Measurements from ENCODE around the gene HSPA5.
"Not testable (repeated sequence)": the region's sequence is repeated elsewhere in the genome, so short reads cannot be mapped to it uniquely, and the experiment has no call there.

The HSPA5 gene

GRCh38 chr9:125271081-125271480 lies 29.9 kb upstream of the HSPA5 start:
- H3K36me3 ChIP-seq (ENCODE audit: insufficient read depth, insufficient read length, low read length): peaks cover 15% of the 10 kb centered on the region
- H3K9me3 ChIP-seq (ENCODE audit: insufficient read depth, low read length): no peaks in the 10 kb centered on the region
- H3K9ac ChIP-seq (ENCODE audit: insufficient read length, low read depth): no peak overlapping the region
- H3K4me3 ChIP-seq (ENCODE audit: insufficient read length, low read depth): no peak overlapping the region
- DNase-seq (ENCODE audit: low read depth, low spot score): no peak
- H3K27me3 ChIP-seq (ENCODE audit: insufficient read depth, insufficient read length): no peaks in the 10 kb centered on the region
- TF ChIP-seq ZNF274 (IDR thresholded peaks at IDR 0.05; ENCODE audit: low read depth, low read length): no peak
- TF ChIP-seq SUZ12 (IDR thresholded peaks at IDR 0.05; ENCODE audit: extremely low read depth, insufficient read depth, insufficient read length): no peak
- no peak for TF ChIP-seq YY1 (IDR thresholded peaks at IDR 0.05; ENCODE audit: insufficient read depth, insufficient read length)
- H3K4me1 ChIP-seq (ENCODE audit: insufficient read depth, insufficient read length): no peaks in the 10 kb centered on the region

DNA sequence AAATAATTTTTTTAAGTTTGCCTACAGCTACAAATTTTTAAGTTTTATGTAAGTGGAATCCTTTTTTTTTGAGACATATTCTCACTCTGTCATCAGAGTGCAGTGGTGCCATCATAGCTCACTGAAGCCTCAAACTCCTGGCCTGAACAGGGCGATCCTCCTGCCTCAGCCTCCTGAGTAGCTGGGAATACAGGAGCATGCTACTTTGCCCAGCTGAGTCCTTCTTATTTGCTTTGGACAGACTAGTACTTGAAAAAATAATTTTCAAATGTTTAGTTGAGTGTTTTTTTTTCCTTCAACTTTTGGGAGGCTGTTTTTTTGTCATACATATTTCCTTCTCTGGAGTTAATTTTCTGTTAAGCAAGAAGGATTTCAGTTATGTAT lies 27.9 kb upstream of the HSPA5 start:
- TF ChIP-seq YY1 (IDR thresholded peaks at IDR 0.05; ENCODE audit: insufficient read depth, insufficient read length) (no peak), SUZ12 (IDR thresholded peaks at IDR 0.05; ENCODE audit: extremely low read depth, insufficient read depth, insufficient read length) (no peak), ZNF274 (IDR thresholded peaks at IDR 0.05; ENCODE audit: low read depth, low read length) (no peak)
- H3K9ac ChIP-seq (ENCODE audit: insufficient read length, low read depth): no peak overlapping the region

DNA sequence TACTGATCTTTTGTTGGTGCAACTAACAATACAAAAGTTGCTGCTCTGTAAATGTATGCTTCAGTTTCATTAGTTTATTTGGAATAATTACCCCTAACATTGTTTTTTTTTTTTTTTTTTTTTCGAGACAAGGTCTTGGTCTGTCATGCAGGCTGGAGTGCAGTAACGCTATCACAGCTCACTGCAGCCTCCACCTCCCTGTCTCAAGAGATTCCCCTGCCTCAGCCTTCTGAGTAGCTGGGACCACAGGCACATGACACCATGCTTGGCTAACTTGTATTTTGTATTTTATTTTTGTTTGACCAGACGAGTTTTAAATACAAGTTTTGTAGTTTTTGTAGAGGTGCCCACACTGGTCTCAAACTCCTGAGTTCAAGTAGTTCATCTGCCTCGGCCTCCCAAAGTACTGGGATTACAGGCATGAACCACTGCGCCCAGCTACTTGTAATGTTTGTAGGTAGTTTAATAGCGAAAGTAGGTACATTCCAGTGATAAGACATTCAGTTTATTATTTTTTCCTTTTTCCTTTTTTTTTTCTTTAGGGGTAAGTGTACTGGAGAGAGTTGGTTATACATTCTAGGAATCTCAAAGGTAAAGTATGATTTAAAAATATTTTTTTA lies 27.4 kb upstream of the HSPA5 start:
- Histone ChIP-seq H3K9me3 (ENCODE audit: insufficient read depth, low read length) (no peaks in the 10 kb centered on the region), H3K4me3 (ENCODE audit: insufficient read length, low read depth) (no peak overlapping the region), H3K9ac (ENCODE audit: insufficient read length, low read depth) (no peak overlapping the region), H3K4me1 (ENCODE audit: insufficient read depth, insufficient read length) (no peaks in the 10 kb centered on the region), H3K27me3 (ENCODE audit: insufficient read depth, insufficient read length) (no peaks in the 10 kb centered on the region), H3K36me3 (ENCODE audit: insufficient read depth, insufficient read length, low read length) (peaks cover 27% of the 10 kb centered on the region)
- TF ChIP-seq YY1 (IDR thresholded peaks at IDR 0.05; ENCODE audit: insufficient read depth, insufficient read length): no peak
- no peak for TF ChIP-seq ZNF274 (IDR thresholded peaks at IDR 0.05; ENCODE audit: low read depth, low read length)
- TF ChIP-seq SUZ12 (IDR thresholded peaks at IDR 0.05; ENCODE audit: extremely low read depth, insufficient read depth, insufficient read length): no peak
- no peak for DNase-seq (ENCODE audit: low read depth, low spot score)

More for the DNA sequence above, 27.9 kb upstream of the HSPA5 start:
- H3K4me3 ChIP-seq (ENCODE audit: insufficient read length, low read depth): no peak overlapping the region
- peaks cover 23% of the 10 kb centered on the region for H3K36me3 ChIP-seq (ENCODE audit: insufficient read depth, insufficient read length, low read length)
- DNase-seq (ENCODE audit: low read depth, low spot score): no peak
- H3K9me3 ChIP-seq (ENCODE audit: insufficient read depth, low read length): no peaks in the 10 kb centered on the region
- no peaks in the 10 kb centered on the region for H3K27me3 ChIP-seq (ENCODE audit: insufficient read depth, insufficient read length)
- no peaks in the 10 kb centered on the region for H3K4me1 ChIP-seq (ENCODE audit: insufficient read depth, insufficient read length)

DNA sequence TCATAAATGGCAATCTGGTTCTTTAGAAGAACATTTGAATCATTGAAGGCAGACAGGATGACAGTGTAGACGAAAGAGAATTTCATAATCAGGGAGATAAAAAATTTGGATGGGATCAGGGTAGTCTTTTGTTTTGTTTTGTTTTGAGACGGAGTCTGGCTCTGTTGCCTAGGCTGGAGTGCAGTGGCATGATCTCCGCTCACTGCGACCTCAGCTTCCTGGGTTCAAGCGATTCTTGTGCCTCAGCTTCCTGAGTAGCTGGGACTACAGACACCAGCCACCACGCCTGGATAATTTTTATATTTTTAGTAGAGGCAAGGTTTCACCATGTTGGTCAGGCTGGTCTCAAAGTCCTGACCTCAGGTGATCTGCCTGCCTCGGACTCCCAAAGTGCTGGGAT lies 22.9 kb upstream of the HSPA5 start:
- H3K36me3 ChIP-seq (ENCODE audit: insufficient read depth, insufficient read length, low read length): peaks cover 25% of the 10 kb centered on the region
- H3K4me1 ChIP-seq (ENCODE audit: insufficient read depth, insufficient read length); H3K4me3 ChIP-seq (ENCODE audit: insufficient read length, low read depth); H3K9ac ChIP-seq (ENCODE audit: insufficient read length, low read depth); H3K27me3 ChIP-seq (ENCODE audit: insufficient read depth, insufficient read length); H3K9me3 ChIP-seq (ENCODE audit: insufficient read depth, low read length); DNase-seq (ENCODE audit: low read depth, low spot score): not testable (repeated sequence)

- no peaks in the 10 kb centered on the region for H3K27me3 ChIP-seq (ENCODE audit: insufficient read depth, insufficient read length)
- peak overlapping the region; percentile 96 for H3K4me3 ChIP-seq (ENCODE audit: insufficient read length, low read depth)
- peaks cover 16% of the 10 kb centered on the region for H3K36me3 ChIP-seq (ENCODE audit: insufficient read depth, insufficient read length, low read length)
- DNase-seq (ENCODE audit: low read depth, low spot score): no peak
- H3K4me1 ChIP-seq (ENCODE audit: insufficient read depth, insufficient read length): no peaks in the 10 kb centered on the region
- TF ChIP-seq SUZ12 (IDR thresholded peaks at IDR 0.05; ENCODE audit: extremely low read depth, insufficient read depth, insufficient read length) (no peak), YY1 (IDR thresholded peaks at IDR 0.05; ENCODE audit: insufficient read depth, insufficient read length) (no peak), ZNF274 (IDR thresholded peaks at IDR 0.05; ENCODE audit: low read depth, low read length) (no peak)
- H3K9ac ChIP-seq (ENCODE audit: insufficient read length, low read depth): peak overlapping the region; percentile 96
- no peaks in the 10 kb centered on the region for H3K9me3 ChIP-seq (ENCODE audit: insufficient read depth, low read length)
These were observed 21.3 kb upstream of the HSPA5 start for GRCh38 chr9:125262294-125262991.

- H3K4me1 ChIP-seq (ENCODE audit: insufficient read depth, insufficient read length): no peaks in the 10 kb centered on the region
- no peaks in the 10 kb centered on the region for H3K9me3 ChIP-seq (ENCODE audit: insufficient read depth, low read length)
- TF ChIP-seq YY1 (IDR thresholded peaks at IDR 0.05; ENCODE audit: insufficient read depth, insufficient read length) (no peak), SUZ12 (IDR thresholded peaks at IDR 0.05; ENCODE audit: extremely low read depth, insufficient read depth, insufficient read length) (no peak), ZNF274 (IDR thresholded peaks at IDR 0.05; ENCODE audit: low read depth, low read length) (no peak)
- peak within 1 kb of the TSS; percentile 96 for H3K9ac ChIP-seq (ENCODE audit: insufficient read length, low read depth)
- H3K36me3 ChIP-seq (ENCODE audit: insufficient read depth, insufficient read length, low read length): peaks cover 16% of the 10 kb centered on the region
- no peaks in the 10 kb centered on the region for H3K27me3 ChIP-seq (ENCODE audit: insufficient read depth, insufficient read length)
- H3K4me3 ChIP-seq (ENCODE audit: insufficient read length, low read depth): peak within 1 kb of the TSS; percentile 96
- peak; percentile 89 for DNase-seq (ENCODE audit: low read depth, low spot score)
These were observed 20.6 kb upstream of the HSPA5 start, which contains the start of gene GAPVD1 for GRCh38 chr9:125261501-125262293. Gene GAPVD1 (plus strand): TSS chr9:125261826. CDS start chr9:125298922, 37,096 bp downstream.

DNA sequence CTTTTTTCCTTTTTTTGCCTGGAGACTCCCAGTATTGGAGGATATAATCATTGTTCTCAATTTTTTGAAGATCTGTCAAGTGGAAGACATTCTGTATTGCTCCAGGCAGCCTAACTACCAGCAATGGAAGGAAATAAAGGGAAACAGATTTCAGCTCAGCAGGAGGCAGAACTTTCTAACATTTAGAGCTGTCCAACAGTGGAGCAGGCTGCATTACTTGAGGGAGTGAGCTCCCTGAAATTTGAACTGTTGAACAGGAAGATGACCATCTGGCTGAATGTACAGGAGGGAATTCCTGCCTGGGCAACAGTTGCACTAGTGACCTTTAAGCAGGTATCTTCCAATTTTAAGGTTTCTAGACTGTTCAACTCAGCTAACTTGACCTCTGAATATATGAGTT lies 19.4 kb upstream of the HSPA5 start:
- H3K27me3 ChIP-seq (ENCODE audit: insufficient read depth, insufficient read length): no peaks in the 10 kb centered on the region
- peaks cover 16% of the 10 kb centered on the region for H3K36me3 ChIP-seq (ENCODE audit: insufficient read depth, insufficient read length, low read length)
- H3K4me1 ChIP-seq (ENCODE audit: insufficient read depth, insufficient read length): no peaks in the 10 kb centered on the region
- no peaks in the 10 kb centered on the region for H3K9me3 ChIP-seq (ENCODE audit: insufficient read depth, low read length)
- no peak for DNase-seq (ENCODE audit: low read depth, low spot score)
- H3K4me3 ChIP-seq (ENCODE audit: insufficient read length, low read depth): no peak overlapping the region
- H3K9ac ChIP-seq (ENCODE audit: insufficient read length, low read depth): no peak overlapping the region
- TF ChIP-seq SUZ12 (IDR thresholded peaks at IDR 0.05; ENCODE audit: extremely low read depth, insufficient read depth, insufficient read length) (no peak), YY1 (IDR thresholded peaks at IDR 0.05; ENCODE audit: insufficient read depth, insufficient read length) (no peak), ZNF274 (IDR thresholded peaks at IDR 0.05; ENCODE audit: low read depth, low read length) (no peak)

Data from NT2/D1 (cell line).